Vagina (tissue), 2 donors: ENCODE data around the gene MARCHF3.

Source experiments
- POLR2AphosphoS5 ChIP-seq, 2 donors: sonication (generic); formaldehyde crosslinking; IDR thresholded peaks; one replicate each; pipeline ENCODE4 v1.9.0; 2017; ENCODE audit warnings: antibody characterized with exemption in 2 of 2, mild to moderate bottlenecking in 2 of 2, low read depth in 1 of 2; ENCODE audit not compliant: insufficient read depth in 1 of 2
- TF ChIP-seq, protein P1 (sequence below), 3 experiments: fragments of 450-650 bp in 2 of 3; fragments of 200-600 bp in 1 of 3; sonication (generic) in 1 of 3; IDR thresholded peaks; one replicate each; pipeline ENCODE4 v1.5.1; 2017 to 2019; ENCODE audit warnings: antibody characterized with exemption in 3 of 3, mild to moderate bottlenecking in 2 of 3, moderate library complexity in 2 of 3

- TF ChIP-seq, protein P1, sequence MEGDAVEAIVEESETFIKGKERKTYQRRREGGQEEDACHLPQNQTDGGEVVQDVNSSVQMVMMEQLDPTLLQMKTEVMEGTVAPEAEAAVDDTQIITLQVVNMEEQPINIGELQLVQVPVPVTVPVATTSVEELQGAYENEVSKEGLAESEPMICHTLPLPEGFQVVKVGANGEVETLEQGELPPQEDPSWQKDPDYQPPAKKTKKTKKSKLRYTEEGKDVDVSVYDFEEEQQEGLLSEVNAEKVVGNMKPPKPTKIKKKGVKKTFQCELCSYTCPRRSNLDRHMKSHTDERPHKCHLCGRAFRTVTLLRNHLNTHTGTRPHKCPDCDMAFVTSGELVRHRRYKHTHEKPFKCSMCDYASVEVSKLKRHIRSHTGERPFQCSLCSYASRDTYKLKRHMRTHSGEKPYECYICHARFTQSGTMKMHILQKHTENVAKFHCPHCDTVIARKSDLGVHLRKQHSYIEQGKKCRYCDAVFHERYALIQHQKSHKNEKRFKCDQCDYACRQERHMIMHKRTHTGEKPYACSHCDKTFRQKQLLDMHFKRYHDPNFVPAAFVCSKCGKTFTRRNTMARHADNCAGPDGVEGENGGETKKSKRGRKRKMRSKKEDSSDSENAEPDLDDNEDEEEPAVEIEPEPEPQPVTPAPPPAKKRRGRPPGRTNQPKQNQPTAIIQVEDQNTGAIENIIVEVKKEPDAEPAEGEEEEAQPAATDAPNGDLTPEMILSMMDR (IDR thresholded peaks at IDR 0.05) = no peak
- no peak for TF ChIP-seq POLR2AphosphoS5 (IDR thresholded peaks at IDR 0.05; ENCODE audit: insufficient read depth in 1 of 2, low read depth in 1 of 2)
These were observed 31.2 kb upstream of the MARCHF3 start for GRCh38 chr5:127061537-127061936.
